H1 (cell line): ENCODE data around the gene PARP16. TPM values are rescaled to one million over a fixed set of nuclear protein-coding genes. Genes with fewer than 3 reads are reported as not detected.

Experiments
- CTBP2 ChIP-seq: IDR thresholded peaks from 2 replicates; pipeline ENCODE4 v1.7.0; 2011; ENCODE audit warnings: borderline replicate concordance, mild to moderate bottlenecking, moderate library complexity, mixed read lengths, low read length; ENCODE audit not compliant: insufficient read depth, insufficient read length
- KDM1A ChIP-seq: fragments of 200-600, 300-600 bp; sonication (generic); IDR thresholded peaks from 2 replicates; pipeline ENCODE4 v1.7.1; 2016; ENCODE audit warnings: mild to moderate bottlenecking, low read length, borderline replicate concordance
- KDM4A ChIP-seq: IDR thresholded peaks from one replicate; pipeline ENCODE4 v1.7.1; 2012; ENCODE audit warnings: low read depth, mild to moderate bottlenecking, moderate library complexity, low read length, inconsistent platforms; ENCODE audit not compliant: severe bottlenecking
- RNF2 ChIP-seq: fragments of 200-900, 300-1000 bp; sonication (generic); IDR thresholded peaks from 2 replicates; pipeline ENCODE4 v1.7.1; 2016; ENCODE audit warnings: borderline replicate concordance, low read depth, mild to moderate bottlenecking, antibody characterized with exemption, low read length; ENCODE audit not compliant: poor library complexity, severe bottlenecking; ENCODE audit errors: missing control alignments
- TCF12 ChIP-seq: IDR thresholded peaks from 2 replicates; pipeline ENCODE4 v1.6.1; 2011; ENCODE audit warnings: low read depth, mild to moderate bottlenecking, low read length
- polyA plus RNA-seq, 7 experiments: library from polyadenylated mRNA; depleted of rRNA in 3 of 7; stranded (reverse) in 5 of 7; unstranded in 2 of 7; fragments of >200 nt in 5 of 7; fragments of 200-250 nt in 2 of 7; gene quantifications; 1 replicate in 5 of 7; 2 replicates in 1 of 7; 4 replicates in 1 of 7; pipeline versions ENCODE4 v1.2.1 to v1.2.3, GENCODE V29; 2011 to 2013; ENCODE audit warnings: missing spikeins in 2 of 7, mixed read lengths in 2 of 7
- total RNA-seq: library from RNA; stranded (reverse); fragmentation: NEBNext Ultra II Directional; extraction: Animal tissue kit (Norgen Biotek cat#: 25700); gene quantifications from 2 replicates; pipeline ENCODE4 v1.2.1, GENCODE V29; 2021
- TF ChIP-seq, protein P1 (sequence below), 3 experiments: IDR thresholded peaks; 1 replicate in 2 of 3; 2 replicates in 1 of 3; pipeline versions ENCODE4 v1.5.1 to v1.6.1; 2011; ENCODE audit warnings: low read length in 3 of 3, mild to moderate bottlenecking in 3 of 3, inconsistent platforms in 2 of 3, low read depth in 1 of 3, moderate library complexity in 1 of 3; ENCODE audit not compliant: insufficient read depth in 1 of 3; ENCODE audit errors: control extremely low read depth in 1 of 3

PARP16 gene
- total and polyA plus RNA-seq, 2 of the 8 experiments (the other 6 are each of a cell fraction or from before 2014, with no cell fraction given) = 3.7 to 5.0 TPM

DNA sequence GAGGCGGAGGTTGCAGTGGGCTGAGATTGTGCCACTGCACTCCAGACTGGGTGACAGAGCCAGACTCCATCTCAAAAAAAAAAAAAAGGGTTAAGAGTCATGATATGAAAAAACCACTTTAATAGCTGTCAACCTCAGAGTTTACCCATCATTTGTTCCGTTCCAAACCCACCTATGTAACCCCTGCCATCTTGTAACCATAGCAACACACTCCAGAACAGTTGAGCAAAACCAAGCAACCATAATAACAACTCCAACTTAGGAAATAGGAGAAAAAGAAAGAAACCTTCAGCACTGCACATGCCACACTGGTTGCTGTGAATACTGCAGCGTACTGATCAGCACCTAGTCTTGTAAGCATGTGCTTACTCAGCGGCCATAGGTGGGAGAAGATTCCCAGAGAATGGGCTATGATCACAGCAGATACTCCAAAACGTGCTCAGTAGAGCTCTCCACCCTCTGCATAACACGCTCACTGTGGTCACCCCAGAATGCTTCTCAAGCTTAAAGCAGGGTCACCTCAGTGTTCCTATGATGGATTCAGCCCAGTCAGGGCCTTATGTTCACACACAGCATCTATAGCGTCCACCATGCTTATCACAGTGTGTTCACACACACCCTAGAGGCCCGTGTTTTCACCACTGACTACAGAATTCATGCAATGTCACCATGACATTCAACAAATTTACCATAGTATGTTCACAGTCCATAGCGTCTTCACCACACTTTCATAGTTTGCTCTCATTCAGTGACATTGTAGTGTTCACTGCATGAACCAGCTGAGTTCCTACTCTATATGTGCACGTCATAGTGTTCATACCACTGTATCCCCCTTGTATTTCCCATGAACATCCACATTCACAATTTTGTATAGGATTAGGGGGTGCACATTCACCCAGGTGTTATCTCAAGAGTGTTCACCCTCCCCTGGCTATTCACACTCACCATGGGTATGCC lies 68.9 kb downstream of the PARP16 start (continued):
- TF ChIP-seq KDM4A = no peak
- TF ChIP-seq, protein P1, sequence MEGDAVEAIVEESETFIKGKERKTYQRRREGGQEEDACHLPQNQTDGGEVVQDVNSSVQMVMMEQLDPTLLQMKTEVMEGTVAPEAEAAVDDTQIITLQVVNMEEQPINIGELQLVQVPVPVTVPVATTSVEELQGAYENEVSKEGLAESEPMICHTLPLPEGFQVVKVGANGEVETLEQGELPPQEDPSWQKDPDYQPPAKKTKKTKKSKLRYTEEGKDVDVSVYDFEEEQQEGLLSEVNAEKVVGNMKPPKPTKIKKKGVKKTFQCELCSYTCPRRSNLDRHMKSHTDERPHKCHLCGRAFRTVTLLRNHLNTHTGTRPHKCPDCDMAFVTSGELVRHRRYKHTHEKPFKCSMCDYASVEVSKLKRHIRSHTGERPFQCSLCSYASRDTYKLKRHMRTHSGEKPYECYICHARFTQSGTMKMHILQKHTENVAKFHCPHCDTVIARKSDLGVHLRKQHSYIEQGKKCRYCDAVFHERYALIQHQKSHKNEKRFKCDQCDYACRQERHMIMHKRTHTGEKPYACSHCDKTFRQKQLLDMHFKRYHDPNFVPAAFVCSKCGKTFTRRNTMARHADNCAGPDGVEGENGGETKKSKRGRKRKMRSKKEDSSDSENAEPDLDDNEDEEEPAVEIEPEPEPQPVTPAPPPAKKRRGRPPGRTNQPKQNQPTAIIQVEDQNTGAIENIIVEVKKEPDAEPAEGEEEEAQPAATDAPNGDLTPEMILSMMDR (IDR thresholded peaks at IDR 0.05; ENCODE audit: control extremely low read depth in 1 of 3, insufficient read depth in 1 of 3, low read depth in 1 of 3, low read length in 3 of 3) = no peak
- no peak for TF ChIP-seq RNF2
- TF ChIP-seq CTBP2 = no peak
- TF ChIP-seq TCF12 = no peak
- no peak for TF ChIP-seq KDM1A
